H1 (cell line): ENCODE data around the gene GALNT2.

Source experiments
- CBX5 ChIP-seq: fragments of 300-800, 300-1000 bp; sonication (generic); IDR thresholded peaks from 2 replicates; pipeline ENCODE4 v1.7.1; 2016; ENCODE audit warnings: antibody characterized with exemption, low read length, low read depth
- CHD2 ChIP-seq: IDR thresholded peaks from 2 replicates; pipeline ENCODE4 v1.6.1; 2012; ENCODE audit warnings: low read length, improper control_type of control experiment
- POLR2A ChIP-seq, 2 experiments: IDR thresholded peaks; 1 replicate in 1 of 2; 2 replicates in 1 of 2; pipeline ENCODE4 v1.6.1; 2011; ENCODE audit warnings: low read depth in 2 of 2, low read length in 2 of 2, mild to moderate bottlenecking in 2 of 2; ENCODE audit errors: control extremely low read depth in 1 of 2
- SIN3A ChIP-seq, 2 experiments: IDR thresholded peaks in 1 of 2; conservative IDR thresholded peaks in 1 of 2; 2 replicates each; pipeline ENCODE4 v1.6.1; 2011 to 2012; ENCODE audit warnings: low read length in 2 of 2, improper control_type of control experiment in 1 of 2, low read depth in 1 of 2, mild to moderate bottlenecking in 1 of 2
- TAF1 ChIP-seq: IDR thresholded peaks from 2 replicates; pipeline ENCODE4 v1.6.1; 2011; ENCODE audit warnings: mild to moderate bottlenecking, low read depth, low read length

GRCh38 chr1:230145505-230145899, 78.5 kb downstream of the GALNT2 start:
- TF ChIP-seq TAF1 = no peak
- no peak for TF ChIP-seq CBX5
- no peak for TF ChIP-seq POLR2A (IDR thresholded peaks at IDR 0.05; ENCODE audit: control extremely low read depth in 1 of 2, low read depth in 2 of 2, low read length in 2 of 2)
- no peak for TF ChIP-seq SIN3A (conservative IDR thresholded peaks at IDR 0.05 in 1 of 2, IDR thresholded peaks at IDR 0.05 in 1 of 2; ENCODE audit: low read depth in 1 of 2, low read length in 2 of 2)
- no peak for TF ChIP-seq CHD2
